OCI-LY3 (cell line): ENCODE data around the gene INHA.

ENCODE experiments used
- H2AFZ ChIP-seq: fragments of 200-600, 300-600 bp; shearing (Covaris generic); 2 replicates; pipeline ENCODE4 v1.6.0; 2014; ENCODE audit warnings: antibody characterized with exemption, low read depth, low read length
- H3K27ac ChIP-seq: fragments of 200-600, 300-600 bp; sonication (generic); 2 replicates; pipeline ENCODE4 v1.5.1; 2014; ENCODE audit warnings: mild to moderate bottlenecking, low read length, moderate library complexity, mixed read lengths
- H3K27me3 ChIP-seq: fragments of 200-600, 300-600 bp; sonication (generic); 2 replicates; pipeline ENCODE4 v1.6.1; 2014; ENCODE audit warnings: low read depth, low read length, mixed read lengths
- H3K36me3 ChIP-seq: fragments of 200-600, 300-600 bp; sonication (generic); replicated peaks from 2 replicates; pipeline ENCODE3; 2014; ENCODE audit warnings: low read depth, low read length, mixed read lengths
- H3K4me1 ChIP-seq: fragments of 300-600, 200-600 bp; sonication (generic); 2 replicates; pipeline ENCODE4 v1.6.1; 2014; ENCODE audit warnings: low read length, mixed read lengths
- H3K4me2 ChIP-seq: fragments of 200-600, 300-600 bp; sonication (generic); 2 replicates; pipeline ENCODE4 v1.6.1; 2014; ENCODE audit warnings: low read length, mixed read lengths
- H3K4me3 ChIP-seq: fragments of 300-600, 200-600 bp; sonication (generic); 2 replicates; pipeline ENCODE4 v1.5.1; 2014; ENCODE audit warnings: antibody characterized with exemption, mild to moderate bottlenecking, low read length, moderate library complexity
- H3K79me2 ChIP-seq: fragments of 300-600, 200-600 bp; shearing (Covaris generic); 2 replicates; pipeline ENCODE4 v1.6.1; 2014; ENCODE audit warnings: mild to moderate bottlenecking, low read length, mixed read lengths
- H3K9ac ChIP-seq: fragments of 300-600, 200-600 bp; shearing (Covaris generic); 2 replicates; pipeline ENCODE4 v1.6.0; 2014; ENCODE audit warnings: mild to moderate bottlenecking, low read length, moderate library complexity
- H3K9me3 ChIP-seq: fragments of 200-600, 300-600 bp; shearing (Covaris generic); 2 replicates; pipeline ENCODE4 v1.6.1; 2014; ENCODE audit warnings: low read length, mixed read lengths; ENCODE audit not compliant: insufficient read depth
- H4K20me1 ChIP-seq: fragments of 200-600, 300-600 bp; sonication (generic); 2 replicates; pipeline ENCODE4 v1.6.1; 2016; ENCODE audit warnings: low read length, mixed read lengths; ENCODE audit not compliant: insufficient read depth
- CTCF ChIP-seq: fragments of 200-600, 300-600 bp; sonication (generic); IDR thresholded peaks from 2 replicates; pipeline ENCODE4 v1.5.1; 2014; ENCODE audit warnings: antibody characterized with exemption, low read length, low read depth
- EZH2phosphoT487 ChIP-seq: fragments of 200-600 bp; shearing (Covaris generic); IDR thresholded peaks from 2 replicates; pipeline ENCODE4 v1.6.1; 2018; ENCODE audit warnings: antibody characterized with exemption, mixed run types, low read depth

The INHA gene

GRCh38 chr2:219611306-219611705 is 39.2 kb downstream of the INHA start:
- Histone ChIP-seq H3K4me2 (no peak overlapping the region), H3K36me3 (no peaks in the 10 kb centered on the region), H3K27ac (no peak overlapping the region)

GRCh38 chr2:219611866-219612576 is 39.9 kb downstream of the INHA start:
- H3K4me1 ChIP-seq, result peaks cover 10% of the 10 kb centered on the region
- no peaks in the 10 kb centered on the region for H3K79me2 ChIP-seq
- no peaks in the 10 kb centered on the region for H4K20me1 ChIP-seq
- TF ChIP-seq EZH2phosphoT487 (no peak), CTCF (no peak)
- H3K4me2 ChIP-seq, result peak overlapping the region; percentile 46; the same call in 1 of the 2 replicates
- no peaks in the 10 kb centered on the region for H3K27me3 ChIP-seq
- H3K4me3 ChIP-seq, result no peak overlapping the region
- H3K36me3 ChIP-seq, result no peaks in the 10 kb centered on the region
- H2AFZ ChIP-seq, result no peak overlapping the region
- H3K27ac ChIP-seq, result no peak overlapping the region
- no peaks in the 10 kb centered on the region for H3K9me3 ChIP-seq
- H3K9ac ChIP-seq, result no peak overlapping the region

More at GRCh38 chr2:219611306-219611705, 39.2 kb downstream of the INHA start:
- Histone ChIP-seq H3K9ac (no peak overlapping the region), H3K4me3 (no peak overlapping the region), H3K79me2 (no peaks in the 10 kb centered on the region), H3K27me3 (no peaks in the 10 kb centered on the region), H4K20me1 (no peaks in the 10 kb centered on the region), H2AFZ (no peak overlapping the region), H3K9me3 (no peaks in the 10 kb centered on the region), H3K4me1 (peaks cover 10% of the 10 kb centered on the region)
- TF ChIP-seq EZH2phosphoT487, result no peak
- TF ChIP-seq CTCF, result no peak

- Histone ChIP-seq H3K4me3 (0 out of 2 replicates have a peak overlapping the region, but pooled peaks have one; percentile 21), H4K20me1 (no peaks in the 10 kb centered on the region), H3K4me2 (peak overlapping the region; percentile 46), H3K36me3 (no peaks in the 10 kb centered on the region), H2AFZ (no peak overlapping the region), H3K27ac (no peak overlapping the region), H3K79me2 (no peaks in the 10 kb centered on the region), H3K9me3 (no peaks in the 10 kb centered on the region), H3K27me3 (no peaks in the 10 kb centered on the region), H3K4me1 (peaks cover 10% of the 10 kb centered on the region), H3K9ac (no peak overlapping the region)
- TF ChIP-seq EZH2phosphoT487 (no peak), CTCF (no peak)
Observed at GRCh38 chr2:219612577-219613286, 40.6 kb downstream of the INHA start.

GRCh38 chr2:219613461-219614070 is 41.5 kb downstream of the INHA start:
- Histone ChIP-seq H2AFZ (no peak overlapping the region), H3K4me1 (peaks cover 10% of the 10 kb centered on the region), H3K27ac (no peak overlapping the region), H4K20me1 (no peaks in the 10 kb centered on the region), H3K4me3 (no peak overlapping the region), H3K4me2 (no peak overlapping the region), H3K9me3 (no peaks in the 10 kb centered on the region), H3K9ac (no peak overlapping the region), H3K36me3 (no peaks in the 10 kb centered on the region), H3K27me3 (no peaks in the 10 kb centered on the region), H3K79me2 (no peaks in the 10 kb centered on the region)
- TF ChIP-seq CTCF (no peak), EZH2phosphoT487 (no peak)
